NCI-H187 (cell line): ENCODE results near the gene TMED1.

Experiments
- DNase-seq, 2 experiments: peaks; one replicate each; lab custom pipeline; 2025; lab: John Stamatoyannopoulos, UW

TMED1 gene

DNA sequence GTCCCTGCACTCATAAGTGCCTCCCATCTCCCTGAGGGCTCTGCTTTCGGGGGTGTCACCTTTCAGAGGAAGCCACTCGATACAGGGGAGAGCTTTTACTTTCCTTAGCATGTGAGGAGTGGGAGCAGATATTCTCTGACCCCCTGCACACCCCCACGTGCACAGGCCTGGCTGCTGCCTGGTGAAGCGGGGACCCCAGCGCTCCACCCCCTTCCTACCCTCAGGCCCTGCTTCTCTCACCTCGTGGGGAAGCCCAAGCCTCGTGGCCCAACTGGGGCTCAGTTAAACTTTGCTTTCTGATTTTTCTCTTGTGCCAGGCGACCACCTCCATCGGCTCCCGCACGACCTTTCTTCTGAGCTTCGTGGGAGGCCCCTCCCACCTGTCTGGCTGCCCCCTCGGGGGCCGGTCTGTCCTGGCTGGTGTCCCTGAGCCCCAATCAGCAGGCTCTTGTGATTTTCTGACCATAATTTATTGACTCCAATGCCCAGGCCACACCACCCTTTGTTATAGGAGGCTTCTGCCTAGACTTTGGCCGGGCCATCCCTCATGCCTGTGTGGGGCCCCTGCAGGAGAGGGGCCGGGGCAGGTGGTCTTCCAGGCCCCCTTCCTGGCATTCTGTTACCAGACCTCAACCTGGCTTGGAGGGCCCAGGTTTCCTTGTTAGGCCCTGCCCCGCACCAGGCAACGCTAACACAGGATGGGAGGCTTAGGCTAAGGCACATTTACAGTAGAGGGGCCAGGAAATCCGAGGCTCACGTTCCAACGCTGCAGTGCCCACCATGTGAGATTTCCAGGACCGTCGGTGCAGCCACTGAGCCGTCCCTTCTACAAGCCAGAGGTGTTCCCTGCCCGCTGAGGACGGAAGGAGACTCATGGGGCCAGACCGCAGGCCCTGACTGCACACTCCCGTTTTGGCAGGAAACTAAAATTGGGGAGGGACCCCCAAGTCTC lies 3.7 kb downstream of the TMED1 start:
- DNase-seq: no peak

DNA sequence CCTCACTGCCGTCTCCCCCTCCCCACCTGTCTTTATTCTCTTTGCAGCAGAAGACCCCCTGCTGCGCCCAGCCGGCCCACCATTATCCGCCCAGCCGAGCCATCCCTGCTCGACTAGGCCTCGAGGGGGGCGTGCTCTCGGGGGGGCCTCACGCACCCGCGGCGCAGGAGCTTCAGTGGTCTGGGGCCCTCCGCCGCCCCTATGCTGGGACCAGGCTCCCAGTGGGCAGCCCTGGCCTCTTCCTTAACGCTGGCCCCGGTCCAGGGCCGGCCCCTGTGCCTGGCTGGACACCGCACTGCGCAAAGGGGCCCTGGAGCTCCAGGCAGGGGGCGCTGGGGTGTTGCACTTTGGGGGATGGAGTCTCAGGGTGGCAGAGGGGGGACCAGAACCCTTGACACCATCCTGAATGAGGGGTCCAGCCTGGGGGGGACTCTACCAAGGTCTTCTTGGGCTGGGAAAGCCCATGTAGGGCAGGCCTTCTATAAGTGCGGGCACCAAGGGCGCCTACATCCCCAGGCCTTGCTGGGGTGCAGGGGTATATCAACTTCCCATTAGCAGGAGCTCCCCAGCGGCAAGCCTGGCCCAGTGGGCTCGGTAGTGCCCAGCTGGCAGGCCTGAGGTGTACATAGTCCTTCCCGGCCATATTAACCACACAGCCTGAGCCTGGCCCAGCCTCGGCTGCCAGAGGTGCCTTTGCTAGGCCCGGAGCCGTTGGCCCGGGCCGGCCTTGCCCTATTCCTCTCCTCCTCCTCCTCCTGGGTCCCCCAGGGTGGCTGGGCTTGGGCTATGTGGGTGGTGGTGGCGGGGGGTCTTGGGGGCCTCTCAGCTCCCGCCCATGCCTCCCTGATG lies 4.9 kb downstream of the TMED1 start:
- no peak for DNase-seq

DNA sequence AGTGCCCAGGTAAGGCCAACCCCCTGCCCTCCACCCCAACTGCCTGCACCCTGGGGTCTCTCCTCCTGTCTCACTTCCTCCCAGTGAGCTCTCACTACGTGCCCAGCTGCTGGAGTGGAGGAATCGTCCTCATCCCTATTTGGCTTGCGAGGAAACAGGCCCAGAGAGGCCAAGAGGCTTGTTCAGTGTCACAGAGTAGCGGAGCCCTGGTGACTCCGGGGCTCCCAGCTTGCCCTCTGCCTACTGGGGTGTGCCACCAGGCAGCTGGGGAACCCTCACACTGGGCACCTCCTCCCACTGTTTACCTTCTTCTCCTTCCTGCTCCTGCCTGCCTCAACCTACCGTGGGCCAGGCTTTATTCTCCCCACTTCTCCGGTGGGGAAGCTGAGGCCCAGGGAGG lies 5.6 kb downstream of the TMED1 start:
- no peak for DNase-seq

DNA sequence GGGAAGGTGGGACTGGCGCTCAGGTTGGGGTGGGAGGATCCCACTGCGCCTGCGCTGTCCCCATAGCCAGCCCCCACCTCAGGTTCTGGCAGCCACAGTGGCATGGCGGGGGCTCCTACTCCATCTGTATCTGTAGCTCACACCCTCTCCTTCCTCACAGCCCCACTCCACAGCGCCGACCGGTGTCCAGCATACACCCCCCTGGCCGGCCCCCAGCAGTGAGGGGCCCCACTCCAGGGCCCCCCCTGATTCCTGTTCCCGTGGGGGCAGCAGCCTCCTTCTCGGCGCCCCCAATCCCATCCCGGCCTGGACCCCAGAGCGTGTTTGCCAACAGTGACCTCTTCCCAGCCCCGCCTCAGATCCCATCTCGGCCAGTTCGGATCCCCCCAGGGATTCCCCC lies 6.0 kb downstream of the TMED1 start:
- DNase-seq: no peak

GRCh38 chr19:10828981-10829821 lies 6.8 kb downstream of the TMED1 start:
- no peak for DNase-seq

- no peak for DNase-seq
These were observed 9.2 kb downstream of the TMED1 start for GRCh38 chr19:10826846-10827245.

DNA sequence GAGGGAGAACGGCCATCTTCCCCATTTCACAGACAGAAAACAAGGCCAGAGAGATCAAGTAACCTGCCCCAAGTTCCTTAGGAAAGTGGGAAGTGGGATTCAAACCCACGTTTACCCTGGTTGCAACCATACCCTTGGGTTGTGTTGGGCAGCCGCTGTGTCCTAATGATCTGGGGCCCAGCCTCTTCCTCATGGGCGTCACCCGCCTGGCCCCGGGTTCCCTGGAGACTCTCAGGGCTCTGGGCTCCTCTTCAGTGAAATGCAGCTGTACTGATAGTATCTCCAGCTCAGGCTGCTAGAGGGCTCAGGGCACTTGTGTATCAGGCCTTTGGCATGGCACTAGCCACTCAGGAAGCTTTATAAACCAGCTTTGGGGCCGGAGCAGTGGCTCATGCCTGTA lies 9.8 kb downstream of the TMED1 start:
- no peak for DNase-seq

GRCh38 chr19:10823690-10824089 lies 12.3 kb downstream of the TMED1 start:
- DNase-seq: no peak

DNA sequence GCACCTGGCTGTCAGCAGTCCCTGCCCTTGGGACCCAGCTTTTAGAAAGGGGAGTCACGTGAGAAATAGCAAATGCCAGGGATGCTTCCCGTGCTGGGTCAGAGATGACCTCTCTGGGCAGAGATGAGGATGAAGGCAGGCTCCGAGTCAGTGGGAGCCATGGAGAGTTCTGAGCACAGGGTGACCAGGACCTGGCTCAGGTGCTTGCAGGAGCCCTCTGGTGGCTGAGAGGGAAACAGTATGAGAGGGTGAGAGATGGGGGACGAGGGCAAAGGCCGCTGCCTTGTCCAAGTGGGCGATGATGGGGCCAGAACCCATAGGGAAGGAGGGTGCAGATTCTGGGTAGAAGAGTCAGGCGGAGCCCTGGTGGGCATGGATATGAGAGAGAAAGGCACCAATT lies 15.8 kb downstream of the TMED1 start:
- no peak for DNase-seq

DNA sequence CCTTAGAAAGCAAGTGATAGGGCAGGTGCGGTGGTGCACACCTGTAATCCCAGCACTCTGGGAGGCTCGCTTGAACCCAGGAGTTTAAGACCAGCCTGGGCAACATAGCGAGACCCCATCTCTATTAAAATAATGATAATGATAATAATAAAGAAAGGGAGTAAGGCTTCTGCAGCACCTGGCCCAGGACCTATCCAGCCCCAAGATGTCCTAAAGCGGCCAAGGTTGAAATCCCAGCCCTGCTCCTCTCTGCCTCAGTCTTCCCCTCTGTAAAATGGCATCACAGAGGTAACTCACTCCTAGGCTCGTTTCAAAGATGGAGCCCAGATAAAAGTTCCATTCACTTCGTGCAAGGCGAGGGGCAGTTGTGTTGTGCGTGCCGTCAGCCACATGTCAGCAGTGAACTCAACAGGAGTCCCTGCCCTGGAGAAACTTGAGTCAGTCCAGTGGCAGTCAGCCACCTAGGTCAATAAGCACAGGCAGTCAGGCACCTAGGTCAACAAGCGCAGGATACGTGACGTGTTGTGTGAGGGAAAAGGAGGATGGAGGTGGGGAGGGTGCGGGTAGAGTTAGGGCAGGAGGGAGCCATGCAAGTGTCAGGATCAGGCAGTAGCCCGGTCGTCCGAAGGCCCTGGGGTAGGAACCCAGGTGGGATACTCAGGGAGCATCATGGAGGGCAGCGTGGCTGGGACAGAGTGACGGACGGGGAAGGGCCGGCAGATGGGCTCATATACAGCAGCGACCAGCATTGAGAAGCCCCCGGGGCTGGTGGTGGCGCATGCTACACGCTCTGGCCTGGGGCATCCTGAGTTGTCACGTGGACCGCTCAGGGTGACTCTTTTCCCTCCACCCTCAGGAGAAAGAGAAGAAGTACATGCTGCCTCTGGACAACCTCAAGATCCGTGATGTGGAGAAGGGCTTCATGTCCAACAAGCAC lies 16.6 kb downstream of the TMED1 start:
- no peak for DNase-seq

DNA sequence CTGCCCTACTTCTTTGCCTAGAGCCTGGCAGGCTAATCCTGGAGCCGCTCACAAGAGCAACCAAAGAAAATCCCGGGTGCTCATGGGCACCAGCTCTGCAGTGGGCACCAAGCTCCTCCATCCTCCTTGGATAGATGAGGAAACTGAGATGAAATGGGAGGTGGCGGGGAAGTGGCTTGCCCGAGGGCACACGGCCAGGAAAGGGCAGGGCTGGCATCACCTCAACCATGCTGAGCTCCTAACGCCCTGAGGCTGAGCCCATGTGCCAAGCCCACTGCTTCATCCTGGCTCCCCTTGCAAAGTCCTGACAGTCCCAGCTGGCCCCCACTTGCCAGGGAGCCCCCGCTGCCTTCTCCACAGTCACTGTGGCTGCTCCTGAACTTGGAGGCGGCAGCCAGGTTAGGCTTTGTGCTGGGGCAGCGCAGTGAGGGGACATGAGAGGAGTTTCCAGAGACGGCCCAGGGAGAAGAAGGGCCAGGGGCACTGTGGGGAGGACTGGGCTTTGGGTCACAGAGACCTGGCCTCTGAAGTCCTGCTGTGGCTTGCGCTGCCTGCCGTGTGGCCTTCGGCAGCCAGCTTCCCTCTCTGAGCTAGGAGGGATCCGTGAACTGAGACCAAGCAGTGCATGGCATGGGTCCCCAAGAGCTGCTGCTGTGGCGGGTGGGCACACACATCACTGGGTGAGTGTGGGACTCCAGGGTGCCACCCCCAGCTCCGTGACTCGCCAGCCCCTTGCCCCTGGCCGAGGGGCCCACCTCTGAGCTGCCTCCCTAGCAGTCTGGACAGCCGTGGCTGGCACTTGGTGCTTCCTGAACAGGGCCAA lies 17.5 kb downstream of the TMED1 start:
- DNase-seq: no peak

- no peak for DNase-seq
These were observed 18.5 kb downstream of the TMED1 start for GRCh38 chr19:10817291-10818038.

DNA sequence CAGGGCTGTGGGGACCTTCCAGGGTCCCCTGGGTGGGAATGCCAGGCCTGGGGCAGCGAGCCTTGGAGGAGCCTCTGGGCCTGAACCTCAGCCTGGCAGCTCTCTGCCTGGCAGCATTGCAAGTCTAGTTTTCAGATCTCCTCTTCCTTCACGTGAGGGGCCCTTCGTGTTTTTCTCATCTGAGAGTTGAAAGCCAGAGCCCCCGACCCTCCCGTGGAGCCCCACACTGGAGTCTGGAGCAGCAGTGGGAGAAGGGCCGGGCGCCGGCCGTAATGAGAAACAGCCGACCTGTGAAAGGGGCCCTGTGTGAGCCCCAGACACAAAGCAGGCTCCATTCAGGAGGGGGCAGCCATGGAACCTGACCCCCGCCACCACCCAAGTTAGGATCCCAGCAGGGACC lies 19.3 kb downstream of the TMED1 start:
- DNase-seq: no peak

DNA sequence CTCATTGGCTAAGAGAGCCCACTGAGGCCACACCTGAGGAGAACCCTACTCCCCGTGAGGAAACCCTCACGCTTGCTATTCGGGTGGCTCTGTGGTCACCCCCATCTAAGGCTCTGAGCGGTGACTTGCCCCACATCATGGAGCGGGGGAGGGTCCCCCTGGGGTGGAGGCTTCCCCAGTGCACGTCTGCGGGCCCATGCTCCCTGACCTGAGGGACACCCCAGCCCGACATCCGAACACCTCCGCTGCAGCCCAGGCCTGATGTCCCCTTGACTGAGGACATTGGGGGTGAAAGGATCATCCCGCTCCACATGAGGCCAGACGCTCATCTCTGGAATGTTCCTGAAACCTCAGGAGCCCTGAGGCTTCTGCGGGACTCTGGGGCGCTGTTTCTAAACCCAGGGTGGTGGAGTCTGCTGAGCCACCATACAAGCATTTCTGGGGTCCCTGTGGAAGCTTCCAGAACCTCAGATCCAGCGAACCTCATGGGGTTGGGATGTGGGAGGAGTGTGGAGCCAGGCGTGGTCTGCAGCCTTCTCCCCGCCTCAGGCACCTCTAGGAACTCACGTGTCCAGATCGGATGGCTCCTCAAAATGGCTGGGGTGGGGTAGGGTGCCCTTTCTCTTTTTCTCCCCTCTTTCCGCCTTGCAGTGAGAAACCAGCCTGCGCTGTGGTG lies 19.9 kb downstream of the TMED1 start:
- DNase-seq: no peak

- DNase-seq: no peak
These were observed 20.9 kb downstream of the TMED1 start for GRCh38 chr19:10815007-10815536.

- DNase-seq: no peak
These were observed 23.1 kb downstream of the TMED1 start for GRCh38 chr19:10812902-10813404.

DNA sequence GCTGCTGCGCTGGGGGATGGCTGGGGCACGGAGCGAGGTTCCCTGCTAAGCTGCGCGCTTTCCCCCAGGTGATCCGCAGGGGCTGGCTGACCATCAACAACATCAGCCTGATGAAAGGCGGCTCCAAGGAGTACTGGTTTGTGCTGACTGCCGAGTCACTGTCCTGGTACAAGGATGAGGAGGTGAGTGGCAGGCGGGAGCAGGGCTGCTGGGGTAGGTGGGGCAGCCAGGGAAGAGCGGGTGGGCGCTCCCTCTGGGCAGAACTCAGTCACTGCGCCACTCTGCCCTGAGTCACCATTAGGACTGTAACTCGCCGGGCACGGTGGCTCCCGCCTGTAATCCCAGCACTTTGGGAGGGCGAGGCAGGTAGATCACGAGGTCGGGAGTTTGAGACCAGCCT lies 23.8 kb downstream of the TMED1 start:
- no peak for DNase-seq

DNA sequence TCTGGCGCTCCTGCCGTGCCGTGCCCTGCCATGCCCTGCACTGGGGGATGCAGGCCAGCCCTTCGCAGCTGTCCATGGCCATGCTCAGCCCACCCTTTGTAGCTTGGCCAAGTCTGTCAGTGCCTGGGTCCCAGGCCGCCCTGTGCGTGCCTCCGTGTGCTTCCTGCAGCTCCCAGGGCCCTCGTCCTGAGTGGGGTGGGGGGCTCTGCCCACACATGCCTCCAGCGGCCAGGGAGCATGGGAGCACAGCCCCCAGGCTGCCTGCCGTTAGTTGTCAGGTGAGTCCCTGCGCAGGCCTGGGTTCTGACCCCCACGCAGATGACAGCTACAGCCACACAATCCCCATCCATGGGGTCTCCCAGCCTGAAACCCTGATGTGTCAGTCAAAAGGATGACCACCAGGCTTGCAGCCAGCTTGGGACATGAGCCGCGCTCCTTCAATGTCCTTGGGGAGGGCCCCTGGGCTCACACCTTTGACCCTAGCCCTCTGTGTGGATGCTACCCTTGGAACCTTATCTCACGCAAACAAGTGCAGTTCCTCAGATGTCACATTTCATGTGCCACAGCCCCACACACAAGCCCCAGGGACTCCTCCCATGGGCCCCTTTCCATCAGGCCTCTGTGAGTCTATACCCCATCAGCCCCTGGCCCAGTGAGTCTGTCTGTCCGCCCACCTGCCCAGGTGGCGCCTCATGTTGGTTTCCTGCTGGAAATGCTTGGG lies 24.5 kb downstream of the TMED1 start:
- DNase-seq: no peak
